GM06990 (cell line): Measurements from ENCODE around the gene MPDU1.

Experiments used
- DNase-seq: peaks from one replicate; pipeline ENCODE4 v3.0.0-alpha.2; 2011; ENCODE audit not compliant: insufficient read length; ENCODE audit errors: extremely low read depth
- H3K27me3 ChIP-seq: replicated peaks from 2 replicates; pipeline ENCODE4 v1.6.0; 2011; ENCODE audit warnings: low read length; ENCODE audit not compliant: control insufficient read depth, insufficient read depth
- H3K36me3 ChIP-seq: 2 replicates; pipeline ENCODE4 v1.5.1; 2011; ENCODE audit warnings: low read length; ENCODE audit not compliant: control insufficient read depth, insufficient read depth
- H3K4me3 ChIP-seq: replicated peaks from 2 replicates; pipeline ENCODE4 v1.5.1; 2011; ENCODE audit warnings: low read depth, mild to moderate bottlenecking, control low read depth, low read length
- CTCF ChIP-seq: IDR thresholded peaks from 2 replicates; pipeline ENCODE4 v1.5.1; 2011; ENCODE audit warnings: low read length, control low read depth, mild to moderate bottlenecking, inconsistent platforms; ENCODE audit not compliant: insufficient read depth, poor library complexity, severe bottlenecking

The MPDU1 gene

GRCh38 chr17:7588553-7589203 lies 5.0 kb downstream of the MPDU1 start:
- Histone ChIP-seq H3K4me3 (no peak overlapping the region), H3K36me3 (peaks cover 29% of the 10 kb centered on the region), H3K27me3 (no peaks in the 10 kb centered on the region)
- no peak for DNase-seq
- no peak for TF ChIP-seq CTCF

- no peak overlapping the region for H3K4me3 ChIP-seq
- H3K27me3 ChIP-seq: no peaks in the 10 kb centered on the region
- peaks cover 34% of the 10 kb centered on the region for H3K36me3 ChIP-seq
- DNase-seq: peak; percentile 66
- TF ChIP-seq CTCF: peak; percentile 86
Observed at GRCh38 chr17:7589204-7589868, 5.7 kb downstream of the MPDU1 start.

GRCh38 chr17:7589891-7590691 lies 6.4 kb downstream of the MPDU1 start, which contains the start of gene SOX15:
Gene SOX15, minus strand, starts transcription at chr17:7590094. Its CDS starts 418 bp downstream, at chr17:7589676.
- no peak for TF ChIP-seq CTCF
- Histone ChIP-seq H3K27me3 (no peaks in the 10 kb centered on the region), H3K36me3 (peaks cover 34% of the 10 kb centered on the region), H3K4me3 (no peak within 1 kb of the TSS)
- no peak for DNase-seq

GRCh38 chr17:7590743-7591142 lies 7.1 kb downstream of the MPDU1 start:
- Histone ChIP-seq H3K4me3 (no peak overlapping the region), H3K36me3 (peaks cover 40% of the 10 kb centered on the region), H3K27me3 (no peaks in the 10 kb centered on the region)
- DNase-seq: no peak
- TF ChIP-seq CTCF: no peak

- no peak for DNase-seq
- Histone ChIP-seq H3K4me3 (no peak overlapping the region), H3K36me3 (peaks cover 41% of the 10 kb centered on the region), H3K27me3 (no peaks in the 10 kb centered on the region)
- TF ChIP-seq CTCF: no peak
Observed at GRCh38 chr17:7591596-7591995, 7.9 kb downstream of the MPDU1 start.
